HCT116 (cell line): Measurements from ENCODE around the gene THOC6. TPM values are rescaled to one million over a fixed set of nuclear protein-coding genes. Genes with fewer than 3 reads are reported as not detected.

Source experiments
- ATAC-seq: fragments of 200-7000 bp; cut with Tn5 transposase; 2 replicates; pipeline ENCODE4 v1.9.1; 2020; ENCODE audit warnings: mild to moderate bottlenecking, moderate library complexity
- BruUV-seq: library from RNA; stranded (reverse); fragments of 400-500 nt; replicated peaks from 2 replicates; lab custom pipeline; 2021; lab: Mats Ljungman, UMichigan
- CTCF ChIA-PET: fragments of 300-600 bp; sonication (Branson Sonifier 250); formaldehyde crosslinking; loops from one replicate; lab custom pipeline; 2021; ENCODE audit warnings: antibody characterized with exemption; lab: Charles Lee
- POLR2A ChIA-PET: fragments of 300-600, 350-600 bp; sonication (Branson Sonifier 250); formaldehyde crosslinking; loops from one replicate; lab custom pipeline; 2021; ENCODE audit warnings: antibody characterized with exemption; lab: Charles Lee
- RAD21 ChIA-PET, 2 experiments: fragments of 300-600 bp; sonication (Branson Sonifier 250); formaldehyde crosslinking; loops; one replicate each; lab custom pipeline; 2023; ENCODE audit warnings: low total read pairs in 2 of 2; ENCODE audit not compliant: uncharacterized antibody in 2 of 2, unreplicated experiment in 2 of 2, low non-redundant PET in 1 of 2; lab: Charles Lee
- DNase-seq: peaks from one replicate; pipeline ENCODE4 v3.0.0-alpha.2; 2010; ENCODE audit warnings: low read depth, low spot score
- H2AFZ ChIP-seq: fragments of 200-600 bp; shearing (Covaris generic), sonication (generic); 2 replicates; pipeline ENCODE4 v1.6.1; 2017; ENCODE audit warnings: low read depth, mixed run types, mixed read lengths, antibody characterized with exemption, low read length; ENCODE audit not compliant: poor library complexity, severe bottlenecking
- H3K27ac ChIP-seq: 2 replicates; pipeline ENCODE4 v1.5.1; 2012; ENCODE audit warnings: low read depth, low read length
- H3K27me3 ChIP-seq: fragments of 200-600 bp; sonication (generic); 2 replicates; pipeline ENCODE4 v1.6.1; 2016; ENCODE audit warnings: mixed run types, low read length, mixed read lengths; ENCODE audit not compliant: insufficient read depth
- H3K36me3 ChIP-seq, 2 experiments: fragments of 200-500 bp in 1 of 2; fragments of 200-600 bp in 1 of 2; sonication (Bioruptor generic) in 1 of 2; sonication (generic) in 1 of 2; 2 replicates each; pipeline versions ENCODE4 v1.5.1 to v1.6.1; 2014 to 2016; ENCODE audit warnings: low read length in 2 of 2, inconsistent platforms in 1 of 2, mixed read lengths in 1 of 2, mixed run types in 1 of 2; ENCODE audit not compliant: insufficient read depth in 2 of 2, control insufficient read depth in 1 of 2
- H3K4me1 ChIP-seq, 2 experiments: fragments of 200-600 bp in 1 of 2; sonication (generic) in 1 of 2; 2 replicates each; pipeline versions ENCODE4 v1.5.1 to v1.6.1; 2012 to 2017; ENCODE audit warnings: low read length in 2 of 2, inconsistent platforms in 1 of 2, mild to moderate bottlenecking in 1 of 2, mixed read lengths in 1 of 2, mixed run types in 1 of 2, moderate library complexity in 1 of 2; ENCODE audit not compliant: insufficient read depth in 2 of 2, control insufficient read depth in 1 of 2
- H3K4me2 ChIP-seq: fragments of 200-600 bp; sonication (generic); 2 replicates; pipeline ENCODE4 v1.6.1; 2017; ENCODE audit warnings: mixed run types, low read length, mixed read lengths
- H3K4me3 ChIP-seq, 2 experiments: fragments of 200-600 bp in 1 of 2; sonication (generic) in 1 of 2; replicated peaks in 1 of 2; 2 replicates each; pipeline ENCODE4 v1.5.1; 2011 to 2016; ENCODE audit warnings: low read length in 2 of 2, control low read depth in 1 of 2, low read depth in 1 of 2, mild to moderate bottlenecking in 1 of 2, mixed read lengths in 1 of 2, mixed run types in 1 of 2
- H3K79me2 ChIP-seq: fragments of 200-600 bp; sonication (generic); 2 replicates; pipeline ENCODE4 v1.6.1; 2017; ENCODE audit warnings: mild to moderate bottlenecking, mixed run types, low read length, moderate library complexity, mixed read lengths; ENCODE audit not compliant: insufficient read depth
- H3K9ac ChIP-seq: fragments of 200-600 bp; sonication (generic); 2 replicates; pipeline ENCODE4 v1.6.1; 2016; ENCODE audit warnings: low read length, mixed read lengths
- H3K9me2 ChIP-seq: fragments of 200-600 bp; sonication (generic), shearing (Covaris generic); 2 replicates; pipeline ENCODE4 v1.6.1; 2017; ENCODE audit warnings: mixed run types, mild to moderate bottlenecking, moderate library complexity; ENCODE audit not compliant: insufficient read depth
- H3K9me3 ChIP-seq, 2 experiments: fragments of 200-500 bp in 1 of 2; fragments of 200-600 bp in 1 of 2; sonication (Bioruptor generic) in 1 of 2; sonication (generic) in 1 of 2; 2 replicates each; pipeline ENCODE4 v1.6.1; 2014 to 2017; ENCODE audit warnings: low read length in 2 of 2, mixed read lengths in 2 of 2, inconsistent platforms in 1 of 2, low read depth in 1 of 2, mild to moderate bottlenecking in 1 of 2, mixed run types in 1 of 2, moderate library complexity in 1 of 2; ENCODE audit not compliant: control insufficient read depth in 1 of 2, insufficient read depth in 1 of 2
- H4K20me1 ChIP-seq: fragments of 200-600 bp; sonication (generic), shearing (Covaris generic); 2 replicates; pipeline ENCODE4 v1.6.1; 2017; ENCODE audit warnings: mixed run types, mild to moderate bottlenecking, moderate library complexity; ENCODE audit not compliant: insufficient read depth
- ATF3 ChIP-seq: IDR thresholded peaks from 2 replicates; pipeline ENCODE4 v1.6.1; 2012
- CTCF ChIP-seq, 3 experiments: fragments of 200-600 bp in 1 of 3; sonication (generic) in 1 of 3; IDR thresholded peaks in 2 of 3; conservative IDR thresholded peaks in 1 of 3; 2 replicates each; pipeline ENCODE4 v1.5.1; 2012 to 2017; ENCODE audit warnings: low read depth in 2 of 3, low read length in 2 of 3, antibody characterized with exemption in 1 of 3, borderline replicate concordance in 1 of 3, control low read depth in 1 of 3, mild to moderate bottlenecking in 1 of 3, mixed read lengths in 1 of 3, mixed run types in 1 of 3, moderate library complexity in 1 of 3; ENCODE audit not compliant: insufficient read depth in 1 of 3
- MAX ChIP-seq: IDR thresholded peaks from 2 replicates; pipeline ENCODE4 v1.6.1; 2012
- POLR2AphosphoS5 ChIP-seq: IDR thresholded peaks from 2 replicates; pipeline ENCODE4 v1.6.1; 2011; ENCODE audit warnings: mild to moderate bottlenecking, low read depth, low read length, moderate library complexity
- REST ChIP-seq: IDR thresholded peaks from 2 replicates; pipeline ENCODE4 v1.6.1; 2012; ENCODE audit warnings: low read depth
- SIN3A ChIP-seq: IDR thresholded peaks from 2 replicates; pipeline ENCODE4 v1.6.1; 2012; ENCODE audit warnings: low read depth
- SP1 ChIP-seq: IDR thresholded peaks from 2 replicates; pipeline ENCODE4 v1.6.1; 2012; ENCODE audit warnings: low read depth
- intact Hi-C: fragments of 100-400 bp; cut with micrococcal nuclease; formaldehyde crosslinking; loops from 2 replicates; pipeline ENCODE4 v1.10.0; 2022
- total RNA-seq: library from RNA; stranded (reverse); gene quantifications from one replicate; pipeline ENCODE4 v1.2.1, GENCODE V29; 2021; ENCODE audit not compliant: unreplicated experiment

The THOC6 gene
- total RNA-seq, 1 experiment from 2014 or later, result 62.9 TPM

DNA sequence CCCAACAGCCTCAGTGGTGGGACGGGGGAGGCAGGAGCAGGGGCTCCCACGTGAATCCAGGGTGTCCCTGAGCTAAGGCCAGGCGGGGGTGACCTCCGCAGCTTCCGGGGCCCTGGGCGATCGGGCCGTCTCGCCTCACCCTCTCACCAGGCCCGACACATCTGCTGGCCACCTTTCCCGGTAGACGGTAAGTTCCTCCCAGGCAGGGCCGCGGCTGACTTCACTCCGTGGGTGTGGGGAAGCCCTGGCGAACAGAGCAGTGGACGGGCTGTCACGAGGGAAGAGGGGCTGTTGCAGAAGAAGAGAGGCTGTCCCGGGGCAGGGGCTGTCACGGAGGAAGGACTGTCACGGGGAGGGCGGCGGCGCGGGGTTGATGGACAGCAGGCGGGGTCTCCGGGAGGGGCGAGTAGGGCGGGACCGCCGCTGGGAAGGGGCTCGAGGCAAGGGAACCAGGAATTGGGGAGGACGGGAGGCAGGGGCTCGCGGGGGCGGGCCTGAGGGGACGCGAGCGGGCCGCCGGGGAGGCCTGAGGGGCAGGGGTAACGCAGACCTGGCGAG is 44.1 kb upstream of the THOC6 start:
- Histone ChIP-seq H3K9ac (peak overlapping the region; percentile 99), H3K27ac (peak overlapping the region; percentile 93), H3K9me2 (no peaks in the 10 kb centered on the region), H3K9me3 (no peaks in the 10 kb centered on the region), H3K36me3 (peaks cover 0 to 32% of the 10 kb centered on the region in 2 experiments; a peak in 2 of 4 replicates), H3K27me3 (no peaks in the 10 kb centered on the region), H2AFZ (no peak overlapping the region), H3K4me3 (peak overlapping the region; percentile 89 to 99), H4K20me1 (no peaks in the 10 kb centered on the region; the same call in 1 of the 2 replicates), H3K4me1 (peaks cover 24 to 44% of the 10 kb centered on the region in 2 experiments), H3K79me2 (peaks cover 51% of the 10 kb centered on the region), H3K4me2 (peak overlapping the region; percentile 86)
- ATAC-seq (peak; percentile 39), DNase-seq (no peak)
- TF ChIP-seq REST (no peak), CTCF (IDR thresholded peaks at IDR 0.05 in 2 of 3, conservative IDR thresholded peaks at IDR 0.05 in 1 of 3; ENCODE audit: borderline replicate concordance in 1 of 3, insufficient read depth in 1 of 3, low read depth in 2 of 3, low read length in 2 of 3) (no peak), ATF3 (no peak), MAX (no peak), POLR2AphosphoS5 (no peak), SIN3A (no peak; the same call in 1 of the 2 replicates), SP1 (no peak)
- intact Hi-C loops, result loop anchor here (5.0 kb wide), 1 partner anchor 43 kb away; the partner anchor contains the start of genes HCFC1R1, THOC6 and TNFRSF12A
- TSS peak; percentile 58 for BruUV-seq
- POLR2A ChIA-PET, result interaction anchor here (0.9 to 2.8 kb wide), 3 partner anchors 10 to 41 kb away, joined by 3 to 11 read pairs (median 10); partner anchors contain the start of genes KREMEN2 and TNFRSF12A
- RAD21 ChIA-PET, result no interaction called here
- CTCF ChIA-PET, result no interaction called here
